Right atrium auricular region (tissue), 2 donors: ENCODE measurements around the gene PAX5. TPM values are rescaled to one million over a fixed set of nuclear protein-coding genes. Genes with fewer than 3 reads are reported as not detected.

ENCODE experiments used
- DNase-seq: peaks from one replicate; pipeline ENCODE4 v3.0.0-alpha.2; 2019; ENCODE audit warnings: low spot score
- H3K27ac ChIP-seq, 2 donors: fragments of 200-600 bp; sonication (generic); 1 replicate in 1 of 2; 2 replicates in 1 of 2; pipeline ENCODE4 v1.5.1; 2016 to 2019
- H3K27me3 ChIP-seq, 2 donors: fragments of 200-600 bp; sonication (generic); one replicate each; pipeline versions ENCODE4 v1.5.1 to v1.6.0; 2017 to 2019
- H3K36me3 ChIP-seq: fragments of 200-600 bp; sonication (generic); one replicate; pipeline ENCODE4 v1.5.1; 2016
- H3K4me1 ChIP-seq, 2 donors: fragments of 200-600 bp; sonication (generic); one replicate each; pipeline versions ENCODE4 v1.5.1 to v1.6.0; 2017 to 2019
- H3K4me3 ChIP-seq, 2 donors: fragments of 200-600 bp; sonication (generic); 1 replicate in 1 of 2; 2 replicates in 1 of 2; pipeline ENCODE4 v1.5.1; 2017 to 2019; ENCODE audit warnings: mild to moderate bottlenecking in 1 of 2, moderate library complexity in 1 of 2
- H3K9me3 ChIP-seq, 2 donors: fragments of 200-600 bp; sonication (generic); one replicate each; pipeline ENCODE4 v1.5.1; 2019
- total RNA-seq, 2 donors: library from RNA; depleted of rRNA; stranded (reverse); fragments of >200 nt; gene quantifications; one replicate each; pipeline ENCODE4 v1.1.0, GENCODE V29; 2016
- TF ChIP-seq, protein P1 (sequence below), 2 donors: fragments of 200-600 bp; sonication (generic); IDR thresholded peaks; one replicate each; pipeline ENCODE4 v1.5.1; 2019; ENCODE audit warnings: antibody characterized with exemption in 2 of 2

PAX5 gene
- total RNA-seq, 2 donors from 2014 or later: 0.59 TPM; not detected in 1

- H3K27ac ChIP-seq: no peak overlapping the region
- TF ChIP-seq, protein P1, sequence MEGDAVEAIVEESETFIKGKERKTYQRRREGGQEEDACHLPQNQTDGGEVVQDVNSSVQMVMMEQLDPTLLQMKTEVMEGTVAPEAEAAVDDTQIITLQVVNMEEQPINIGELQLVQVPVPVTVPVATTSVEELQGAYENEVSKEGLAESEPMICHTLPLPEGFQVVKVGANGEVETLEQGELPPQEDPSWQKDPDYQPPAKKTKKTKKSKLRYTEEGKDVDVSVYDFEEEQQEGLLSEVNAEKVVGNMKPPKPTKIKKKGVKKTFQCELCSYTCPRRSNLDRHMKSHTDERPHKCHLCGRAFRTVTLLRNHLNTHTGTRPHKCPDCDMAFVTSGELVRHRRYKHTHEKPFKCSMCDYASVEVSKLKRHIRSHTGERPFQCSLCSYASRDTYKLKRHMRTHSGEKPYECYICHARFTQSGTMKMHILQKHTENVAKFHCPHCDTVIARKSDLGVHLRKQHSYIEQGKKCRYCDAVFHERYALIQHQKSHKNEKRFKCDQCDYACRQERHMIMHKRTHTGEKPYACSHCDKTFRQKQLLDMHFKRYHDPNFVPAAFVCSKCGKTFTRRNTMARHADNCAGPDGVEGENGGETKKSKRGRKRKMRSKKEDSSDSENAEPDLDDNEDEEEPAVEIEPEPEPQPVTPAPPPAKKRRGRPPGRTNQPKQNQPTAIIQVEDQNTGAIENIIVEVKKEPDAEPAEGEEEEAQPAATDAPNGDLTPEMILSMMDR (IDR thresholded peaks at IDR 0.05): no peak
- DNase-seq: no peak
- no peaks in the 10 kb centered on the region for H3K36me3 ChIP-seq
- H3K4me1 ChIP-seq: no peaks in the 10 kb centered on the region
- no peak overlapping the region for H3K4me3 ChIP-seq
- H3K9me3 ChIP-seq: no peaks in the 10 kb centered on the region
- H3K27me3 ChIP-seq: no peaks in the 10 kb centered on the region
Observed at GRCh38 chr9:36896296-36896695, 137.8 kb downstream of the PAX5 start.

DNA sequence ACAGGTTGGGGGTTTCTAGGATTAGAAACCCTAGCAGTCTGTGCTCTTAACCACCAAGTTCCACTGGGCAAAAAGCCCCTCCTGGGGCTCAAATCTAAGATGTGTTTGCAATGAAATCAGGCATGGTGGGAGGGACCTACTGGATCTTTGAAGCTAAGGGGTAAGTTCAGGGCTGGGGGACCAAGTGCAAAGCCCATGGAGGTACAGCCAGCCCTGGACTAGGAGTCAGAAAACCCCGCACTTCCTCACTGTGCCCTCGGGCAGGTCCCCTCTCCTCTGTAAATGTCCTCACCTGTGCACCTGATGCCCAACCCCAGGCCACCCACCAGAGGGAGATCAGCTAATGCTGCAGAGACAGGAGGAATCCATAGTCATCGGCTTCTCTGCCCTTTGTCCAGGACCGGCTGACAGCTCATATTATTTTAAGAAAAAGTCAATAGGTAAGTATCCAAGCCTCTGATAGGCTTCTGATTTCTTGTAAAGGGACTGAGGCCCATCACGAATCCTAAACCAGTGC lies 138.3 kb downstream of the PAX5 start:
- TF ChIP-seq, protein P1 (IDR thresholded peaks at IDR 0.05): no peak
- no peak overlapping the region for H3K27ac ChIP-seq
- no peak for DNase-seq
- no peaks in the 10 kb centered on the region for H3K4me1 ChIP-seq
- H3K36me3 ChIP-seq: no peaks in the 10 kb centered on the region
- H3K4me3 ChIP-seq: no peak overlapping the region
- H3K9me3 ChIP-seq: no peaks in the 10 kb centered on the region
- H3K27me3 ChIP-seq: no peaks in the 10 kb centered on the region

GRCh38 chr9:36894695-36895310 lies 139.3 kb downstream of the PAX5 start:
- H3K27me3 ChIP-seq: no peaks in the 10 kb centered on the region
- DNase-seq: no peak

DNA sequence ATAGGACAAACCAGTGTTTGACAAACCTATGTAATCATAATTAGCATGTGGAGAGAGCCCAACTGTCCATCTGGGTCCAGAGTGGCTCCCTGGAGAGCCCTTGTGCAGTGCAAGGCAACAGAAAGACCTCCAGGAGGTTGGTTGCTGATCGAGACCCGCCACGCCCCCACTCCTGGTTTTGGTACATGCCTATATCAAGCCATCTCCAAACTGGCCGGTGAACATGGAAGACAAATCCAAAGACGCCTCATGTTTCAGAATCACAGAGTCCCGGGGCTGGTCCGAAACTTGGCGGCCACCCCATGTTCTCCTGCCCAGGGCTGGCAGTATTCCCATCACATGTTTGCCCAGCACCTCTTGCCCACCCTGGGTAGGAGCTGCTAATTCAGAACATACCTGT lies 140.2 kb downstream of the PAX5 start:
- H3K27ac ChIP-seq: no peak overlapping the region
- no peaks in the 10 kb centered on the region for H3K9me3 ChIP-seq
- TF ChIP-seq, protein P1 (IDR thresholded peaks at IDR 0.05): no peak
- no peaks in the 10 kb centered on the region for H3K27me3 ChIP-seq
- no peak for DNase-seq
- H3K36me3 ChIP-seq: no peaks in the 10 kb centered on the region
- no peak overlapping the region for H3K4me3 ChIP-seq
- H3K4me1 ChIP-seq: no peaks in the 10 kb centered on the region

More at GRCh38 chr9:36894695-36895310, 139.3 kb downstream of the PAX5 start:
- Histone ChIP-seq H3K4me3 (no peak overlapping the region), H3K9me3 (no peaks in the 10 kb centered on the region), H3K36me3 (no peaks in the 10 kb centered on the region), H3K4me1 (no peaks in the 10 kb centered on the region), H3K27ac (no peak overlapping the region)
- TF ChIP-seq, protein P1 (IDR thresholded peaks at IDR 0.05): no peak

DNA sequence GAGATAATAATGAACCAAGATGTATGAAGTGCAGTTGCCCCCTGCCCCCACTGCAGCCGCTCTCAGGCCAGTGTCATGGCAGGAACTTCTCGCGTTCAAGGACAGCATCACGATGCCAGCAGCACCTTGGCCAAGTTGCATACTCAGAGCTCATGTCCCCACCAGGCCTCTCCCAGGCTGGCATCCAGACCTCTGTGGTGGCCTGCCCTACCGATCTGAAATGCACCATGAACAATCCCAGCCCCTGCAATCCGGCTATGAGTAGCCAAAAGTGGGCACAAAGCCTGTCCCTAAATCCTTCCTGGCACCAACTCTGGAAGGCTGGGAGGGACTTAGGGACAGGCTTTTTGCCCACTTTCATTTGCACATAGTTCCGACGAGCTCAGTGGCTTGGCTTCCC lies 140.9 kb downstream of the PAX5 start:
- no peaks in the 10 kb centered on the region for H3K27me3 ChIP-seq
- H3K9me3 ChIP-seq: no peaks in the 10 kb centered on the region
- no peaks in the 10 kb centered on the region for H3K36me3 ChIP-seq
- no peak for DNase-seq
- H3K4me3 ChIP-seq: no peak overlapping the region
- no peaks in the 10 kb centered on the region for H3K4me1 ChIP-seq
- TF ChIP-seq, protein P1 (IDR thresholded peaks at IDR 0.05): no peak
- H3K27ac ChIP-seq: no peak overlapping the region

GRCh38 chr9:36892279-36892678 lies 141.8 kb downstream of the PAX5 start:
- H3K9me3 ChIP-seq: no peaks in the 10 kb centered on the region
- no peak for DNase-seq
- TF ChIP-seq, protein P1 (IDR thresholded peaks at IDR 0.05): no peak
- H3K36me3 ChIP-seq: no peaks in the 10 kb centered on the region
- H3K27ac ChIP-seq: no peak overlapping the region
- no peaks in the 10 kb centered on the region for H3K27me3 ChIP-seq
- no peaks in the 10 kb centered on the region for H3K4me1 ChIP-seq
- no peak overlapping the region for H3K4me3 ChIP-seq
